DOHH2 (cell line): ENCODE measurements around the gene PODXL2.

Source experiments
- H3F3A ChIP-seq: fragments of 200-600 bp; sonication (generic), shearing (Covaris generic); 2 replicates; pipeline ENCODE4 v1.6.0; 2016; ENCODE audit warnings: antibody characterized with exemption, mild to moderate bottlenecking; ENCODE audit not compliant: control insufficient read depth, insufficient read depth
- H3K27ac ChIP-seq: fragments of 200-600 bp; sonication (generic); 2 replicates; pipeline ENCODE4 v1.5.1; 2014; ENCODE audit warnings: low read depth, mild to moderate bottlenecking, low read length, moderate library complexity
- H3K27me3 ChIP-seq: fragments of 200-600 bp; sonication (generic); 2 replicates; pipeline ENCODE4 v1.6.1; 2014; ENCODE audit warnings: mild to moderate bottlenecking, low read length, mixed read lengths; ENCODE audit not compliant: control insufficient read depth
- H3K36me3 ChIP-seq: fragments of 200-600 bp; sonication (generic); 2 replicates; pipeline ENCODE4 v1.6.1; 2014; ENCODE audit warnings: mild to moderate bottlenecking, low read length, moderate library complexity, mixed read lengths; ENCODE audit not compliant: control insufficient read depth
- H3K4me1 ChIP-seq: fragments of 200-600 bp; sonication (generic); 2 replicates; pipeline ENCODE4 v1.6.1; 2014; ENCODE audit warnings: mild to moderate bottlenecking, low read length, mixed read lengths; ENCODE audit not compliant: control insufficient read depth
- H3K4me2 ChIP-seq: fragments of 200-600 bp; sonication (generic); 2 replicates; pipeline ENCODE4 v1.6.0; 2014; ENCODE audit warnings: mild to moderate bottlenecking, low read length, moderate library complexity
- H3K4me3 ChIP-seq: fragments of 200-600 bp; sonication (generic); 2 replicates; pipeline ENCODE4 v1.5.1; 2014; ENCODE audit warnings: mild to moderate bottlenecking, low read length, mixed read lengths
- H3K79me2 ChIP-seq: fragments of 200-600 bp; sonication (generic); 2 replicates; pipeline ENCODE4 v1.6.1; 2014; ENCODE audit warnings: mild to moderate bottlenecking, low read length, mixed read lengths; ENCODE audit not compliant: control insufficient read depth
- H3K9me2 ChIP-seq: fragments of 200-600 bp; sonication (generic); replicated peaks from 2 replicates; pipeline ENCODE4 v1.6.1; 2014; ENCODE audit warnings: mild to moderate bottlenecking, low read length, mixed read lengths; ENCODE audit not compliant: control insufficient read depth
- H3K9me3 ChIP-seq: fragments of 200-600 bp; sonication (generic); 2 replicates; pipeline ENCODE4 v1.6.1; 2014; ENCODE audit warnings: antibody characterized with exemption, low read length, mixed read lengths; ENCODE audit not compliant: control insufficient read depth, insufficient read depth
- H4K20me1 ChIP-seq: fragments of 200-600 bp; sonication (generic); 2 replicates; pipeline ENCODE4 v1.6.0; 2014; ENCODE audit warnings: low read depth, mild to moderate bottlenecking, antibody characterized with exemption, low read length, moderate library complexity; ENCODE audit not compliant: control insufficient read depth, insufficient read depth
- CTCF ChIP-seq: fragments of 200-600 bp; sonication (generic); IDR thresholded peaks from one replicate; pipeline ENCODE4 v1.5.1; 2014; ENCODE audit warnings: antibody characterized with exemption, mild to moderate bottlenecking, low read depth, low read length; ENCODE audit not compliant: poor library complexity, severe bottlenecking
- EZH2phosphoT487 ChIP-seq: fragments of 200-600 bp; sonication (generic); IDR thresholded peaks from 2 replicates; pipeline ENCODE4 v1.6.1; 2017; ENCODE audit warnings: borderline replicate concordance, mild to moderate bottlenecking, antibody characterized with exemption, low read length, moderate library complexity, mixed read lengths

Gene PODXL2

DNA sequence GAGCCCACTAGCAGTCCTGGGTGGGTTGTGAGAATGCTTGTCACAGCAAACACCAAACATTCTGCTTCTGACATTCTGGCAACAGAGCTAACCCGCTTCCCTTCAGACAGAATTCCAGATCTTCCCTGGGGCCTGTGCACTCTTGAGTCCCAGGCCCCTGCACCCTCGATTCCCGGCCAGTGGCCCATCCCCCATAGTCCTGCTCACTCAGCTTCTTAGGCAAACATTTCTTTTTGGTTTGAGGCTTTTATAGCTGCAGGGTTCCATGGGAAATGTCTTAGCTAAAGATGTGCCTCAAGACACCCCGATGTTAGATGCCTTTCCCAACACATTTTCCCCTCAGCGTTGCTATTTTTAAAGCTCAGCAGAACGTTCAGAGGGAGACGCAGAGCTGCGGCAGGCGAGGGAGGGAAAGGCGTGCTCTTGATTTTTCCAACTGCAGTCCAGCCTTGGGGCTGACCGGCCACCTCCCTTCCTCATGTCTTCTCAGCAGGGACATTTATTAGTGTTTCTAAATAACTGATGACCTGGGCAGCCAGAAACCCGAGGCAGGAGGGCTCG lies 78.9 kb downstream of the PODXL2 start:
- Histone ChIP-seq H3K4me1 (no peaks in the 10 kb centered on the region), H3K9me3 (no peaks in the 10 kb centered on the region), H4K20me1 (no peaks in the 10 kb centered on the region), H3K4me3 (no peak overlapping the region), H3K9me2 (no peaks in the 10 kb centered on the region), H3K79me2 (no peaks in the 10 kb centered on the region), H3K36me3 (no peaks in the 10 kb centered on the region), H3K27me3 (no peaks in the 10 kb centered on the region), H3F3A (no peaks in the 10 kb centered on the region), H3K27ac (no peak overlapping the region), H3K4me2 (no peak overlapping the region)
- TF ChIP-seq CTCF (no peak), EZH2phosphoT487 (no peak)

GRCh38 chr3:127708837-127709236 lies 79.9 kb downstream of the PODXL2 start:
- no peak overlapping the region for H3K4me2 ChIP-seq
- no peaks in the 10 kb centered on the region for H3K4me1 ChIP-seq
- no peaks in the 10 kb centered on the region for H3K27me3 ChIP-seq
- TF ChIP-seq CTCF (no peak), EZH2phosphoT487 (no peak)
- no peaks in the 10 kb centered on the region for H3K36me3 ChIP-seq
- no peaks in the 10 kb centered on the region for H3K79me2 ChIP-seq
- H4K20me1 ChIP-seq: no peaks in the 10 kb centered on the region
- no peaks in the 10 kb centered on the region for H3F3A ChIP-seq
- H3K9me2 ChIP-seq: no peaks in the 10 kb centered on the region
- H3K27ac ChIP-seq: no peak overlapping the region
- no peak overlapping the region for H3K4me3 ChIP-seq
- no peaks in the 10 kb centered on the region for H3K9me3 ChIP-seq

- no peak overlapping the region for H3K4me3 ChIP-seq
- H3K9me3 ChIP-seq: no peaks in the 10 kb centered on the region
- no peaks in the 10 kb centered on the region for H3K27me3 ChIP-seq
- H4K20me1 ChIP-seq: no peaks in the 10 kb centered on the region
- no peak overlapping the region for H3K27ac ChIP-seq
- no peaks in the 10 kb centered on the region for H3K36me3 ChIP-seq
- no peaks in the 10 kb centered on the region for H3K9me2 ChIP-seq
- no peaks in the 10 kb centered on the region for H3K4me1 ChIP-seq
- H3F3A ChIP-seq: no peaks in the 10 kb centered on the region
- H3K79me2 ChIP-seq: no peaks in the 10 kb centered on the region
- TF ChIP-seq EZH2phosphoT487 (no peak), CTCF (no peak)
- no peak overlapping the region for H3K4me2 ChIP-seq
Observed at GRCh38 chr3:127709320-127710060, 80.5 kb downstream of the PODXL2 start.
